GM19455 (cell line): ENCODE data around the gene TPSB2.
"Not testable (repeated sequence)": the region's sequence is repeated elsewhere in the genome, so short reads cannot be mapped to it uniquely, and the experiment has no call there.

Source experiments
- ATAC-seq: cut with Tn5 transposase; IDR thresholded peaks from one replicate; pipeline ENCODE4 v1.9.1; 2021; ENCODE audit not compliant: unreplicated experiment

The TPSB2 gene

GRCh38 chr16:1206786-1207185 lies 23.2 kb downstream of the TPSB2 start:
- ATAC-seq: no peak

DNA sequence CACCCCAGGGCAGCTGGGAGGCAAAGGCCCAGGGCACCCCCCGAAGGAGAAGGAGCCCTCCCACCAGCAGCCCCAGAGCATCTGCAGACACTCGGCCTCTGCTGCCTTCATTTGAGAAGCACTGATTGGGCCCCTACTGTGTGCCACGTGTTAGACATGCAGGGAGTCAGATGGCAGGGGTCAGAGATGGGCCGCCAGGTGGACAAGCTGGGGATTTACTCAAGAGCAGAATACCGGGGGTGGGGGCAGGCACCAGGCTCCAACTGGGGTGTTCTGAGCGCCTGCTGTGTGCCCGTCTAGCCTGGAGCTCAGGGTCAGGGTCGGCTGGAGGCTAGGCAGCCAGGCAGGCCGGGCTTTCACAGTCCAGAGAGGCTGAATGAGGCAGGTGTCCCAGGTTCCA lies 23.7 kb downstream of the TPSB2 start:
- no peak for ATAC-seq

GRCh38 chr16:1204933-1205332 lies 25.1 kb downstream of the TPSB2 start:
- ATAC-seq: no peak

DNA sequence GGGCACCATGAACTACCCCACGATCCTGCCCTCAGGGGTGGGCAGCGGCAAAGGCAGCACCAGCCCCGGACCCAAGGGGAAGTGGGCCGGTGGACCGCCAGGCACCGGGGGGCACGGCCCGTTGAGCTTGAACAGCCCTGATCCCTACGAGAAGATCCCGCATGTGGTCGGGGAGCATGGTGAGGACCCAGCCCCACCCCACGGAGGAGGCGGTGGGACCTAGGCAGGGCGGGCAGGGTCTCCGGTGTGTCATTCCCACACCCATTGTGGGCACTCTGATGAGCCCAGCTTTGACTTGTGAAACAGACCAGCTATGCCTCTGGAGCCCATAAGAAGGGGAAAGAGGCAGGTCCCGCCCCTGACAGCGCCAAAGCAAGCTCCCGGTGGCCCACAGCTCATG lies 27.7 kb downstream of the TPSB2 start:
- ATAC-seq: no peak

- no peak for ATAC-seq
These were observed 28.5 kb downstream of the TPSB2 start for GRCh38 chr16:1201444-1201843.

- ATAC-seq: no peak
These were observed 29.9 kb downstream of the TPSB2 start for GRCh38 chr16:1200014-1200627.

DNA sequence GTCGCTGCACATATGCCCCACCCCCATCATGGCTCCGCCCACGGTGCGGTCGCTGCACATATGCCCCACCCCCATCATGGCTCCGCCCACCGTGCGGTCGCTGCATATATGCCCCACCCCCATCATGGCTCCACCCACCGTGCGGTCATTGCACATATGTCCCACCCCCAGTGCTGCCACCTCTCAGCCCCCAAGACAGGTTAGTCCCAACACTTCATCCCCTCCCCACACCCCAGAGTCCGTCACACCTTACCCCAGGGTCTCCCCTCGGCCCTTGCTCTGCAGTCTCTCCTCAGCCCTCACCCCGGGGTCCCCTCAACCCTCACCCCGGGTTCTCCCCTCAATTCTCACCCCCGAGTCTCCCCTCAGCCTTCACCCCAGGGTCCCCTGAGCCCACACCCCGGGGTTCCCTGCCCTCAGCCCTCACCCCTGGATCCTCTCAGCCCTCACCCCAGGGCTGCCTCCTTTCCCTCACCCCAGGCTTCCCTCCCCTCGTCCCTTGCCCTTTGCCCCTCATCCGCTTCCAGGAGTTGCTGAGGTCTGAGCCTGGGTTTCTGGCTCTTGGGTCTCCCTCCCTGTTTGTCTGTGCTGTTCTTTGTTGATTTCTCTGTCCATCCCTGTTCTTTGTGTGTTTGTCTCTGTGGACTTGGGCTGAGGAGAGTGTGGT lies 30.5 kb downstream of the TPSB2 start:
- ATAC-seq: no peak

GRCh38 chr16:1198671-1199346 lies 31.2 kb downstream of the TPSB2 start:
- ATAC-seq: not testable (repeated sequence)

DNA sequence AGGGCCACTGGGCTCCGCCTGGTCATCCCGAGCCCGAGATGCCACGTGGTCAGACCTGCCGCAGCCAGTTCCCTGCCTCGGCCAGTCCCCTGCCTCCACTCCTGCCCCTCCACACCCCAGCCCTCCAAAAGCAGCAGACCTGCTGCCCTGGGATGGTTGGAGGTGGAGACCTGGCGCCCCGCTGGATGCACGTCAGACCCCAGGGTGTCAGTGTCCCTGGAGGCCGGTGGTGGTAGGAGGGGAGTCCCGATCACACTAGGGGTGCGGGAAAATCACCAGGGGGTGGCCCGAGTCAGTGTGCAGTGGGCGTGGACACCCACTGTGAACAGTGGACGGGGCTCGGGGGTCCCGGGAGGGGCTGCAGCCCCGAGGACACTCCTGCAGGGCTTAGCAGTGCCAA lies 31.8 kb downstream of the TPSB2 start:
- no peak for ATAC-seq

GRCh38 chr16:1197237-1197866 lies 32.6 kb downstream of the TPSB2 start:
- ATAC-seq: no peak

- no peak for ATAC-seq
These were observed 33.5 kb downstream of the TPSB2 start for GRCh38 chr16:1196494-1196893.

DNA sequence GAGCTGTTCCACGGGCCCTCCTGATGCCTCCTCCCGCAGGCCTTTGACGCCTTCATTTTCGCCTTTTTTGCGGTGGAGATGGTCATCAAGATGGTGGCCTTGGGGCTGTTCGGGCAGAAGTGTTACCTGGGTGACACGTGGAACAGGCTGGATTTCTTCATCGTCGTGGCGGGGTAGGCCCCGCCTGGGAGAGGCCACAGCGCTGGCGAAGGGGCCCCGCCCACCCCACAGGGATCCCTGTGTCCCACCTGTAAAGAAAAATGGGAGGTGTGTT lies 34.7 kb downstream of the TPSB2 start:
- no peak for ATAC-seq

GRCh38 chr16:1194665-1195392 lies 35.2 kb downstream of the TPSB2 start:
- ATAC-seq: no peak

DNA sequence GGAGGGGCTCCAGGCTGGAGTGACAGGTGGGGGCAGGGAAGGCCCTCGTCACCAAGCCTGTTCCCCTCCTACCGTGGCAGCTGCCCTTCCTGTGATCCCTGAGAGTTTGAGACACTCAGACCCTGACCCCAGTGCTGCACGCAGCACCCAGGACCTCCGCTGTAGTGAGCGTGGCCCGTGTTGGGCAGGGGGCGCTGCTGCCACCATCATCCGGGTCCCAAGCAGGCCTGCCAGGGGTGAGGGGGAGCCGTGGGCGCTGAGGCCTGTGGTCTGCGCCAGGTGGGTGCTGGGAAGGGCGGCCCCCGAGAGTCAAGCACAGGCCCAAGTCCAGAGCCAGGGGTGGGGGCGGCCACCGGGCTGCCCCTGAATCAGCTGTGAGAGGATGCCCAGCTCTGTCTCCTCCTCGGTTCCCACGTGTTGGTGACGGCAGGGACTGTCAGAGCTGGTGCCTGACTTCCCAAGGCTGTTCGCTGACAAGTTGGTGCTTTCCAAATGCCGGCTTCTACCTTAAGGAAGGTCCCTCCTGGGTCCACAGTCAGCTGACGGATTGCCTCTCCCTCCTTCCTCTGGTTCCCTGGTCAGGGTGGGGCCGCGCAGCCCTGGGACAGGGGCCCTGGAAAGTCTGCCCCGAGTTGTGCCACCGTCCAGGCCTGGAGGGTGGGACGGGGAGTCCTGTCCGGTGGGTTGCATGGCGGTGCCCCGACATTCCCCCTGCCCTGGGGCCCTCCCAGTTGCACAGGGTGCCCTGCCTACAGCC lies 36.0 kb downstream of the TPSB2 start:
- ATAC-seq: no peak

DNA sequence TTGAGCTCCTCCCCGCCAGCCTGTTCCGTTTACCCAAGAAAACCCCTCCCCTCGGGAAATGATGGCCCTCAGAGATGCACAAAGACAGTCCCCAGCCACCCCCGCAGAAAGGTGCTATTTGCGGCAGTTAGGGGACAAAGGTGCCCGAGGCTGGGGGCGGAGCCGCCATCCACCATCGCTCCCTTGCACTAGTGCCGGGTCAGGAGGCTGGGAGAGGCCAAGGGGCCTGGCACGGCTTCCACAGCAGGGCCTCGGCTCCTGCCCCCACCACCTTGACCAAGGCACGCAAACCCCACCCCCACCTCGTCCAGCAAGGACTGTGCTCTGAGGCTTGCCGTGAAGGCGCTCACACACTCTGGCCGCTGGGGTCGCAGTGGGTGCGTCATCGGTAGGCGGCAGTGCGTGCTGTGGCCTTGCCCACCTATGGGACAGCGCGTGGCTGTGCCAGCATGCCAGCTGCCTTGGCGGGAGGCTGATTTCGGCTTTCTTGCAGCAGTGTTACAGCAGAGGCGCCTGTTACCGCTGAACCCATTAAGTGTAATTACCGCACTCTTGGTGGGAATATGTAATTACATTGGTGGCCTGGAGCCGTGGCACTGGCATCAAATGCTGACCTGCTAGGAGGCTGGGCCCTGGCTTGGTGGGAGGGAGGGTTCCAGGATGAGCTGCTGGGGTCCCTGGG lies 36.7 kb downstream of the TPSB2 start:
- no peak for ATAC-seq

DNA sequence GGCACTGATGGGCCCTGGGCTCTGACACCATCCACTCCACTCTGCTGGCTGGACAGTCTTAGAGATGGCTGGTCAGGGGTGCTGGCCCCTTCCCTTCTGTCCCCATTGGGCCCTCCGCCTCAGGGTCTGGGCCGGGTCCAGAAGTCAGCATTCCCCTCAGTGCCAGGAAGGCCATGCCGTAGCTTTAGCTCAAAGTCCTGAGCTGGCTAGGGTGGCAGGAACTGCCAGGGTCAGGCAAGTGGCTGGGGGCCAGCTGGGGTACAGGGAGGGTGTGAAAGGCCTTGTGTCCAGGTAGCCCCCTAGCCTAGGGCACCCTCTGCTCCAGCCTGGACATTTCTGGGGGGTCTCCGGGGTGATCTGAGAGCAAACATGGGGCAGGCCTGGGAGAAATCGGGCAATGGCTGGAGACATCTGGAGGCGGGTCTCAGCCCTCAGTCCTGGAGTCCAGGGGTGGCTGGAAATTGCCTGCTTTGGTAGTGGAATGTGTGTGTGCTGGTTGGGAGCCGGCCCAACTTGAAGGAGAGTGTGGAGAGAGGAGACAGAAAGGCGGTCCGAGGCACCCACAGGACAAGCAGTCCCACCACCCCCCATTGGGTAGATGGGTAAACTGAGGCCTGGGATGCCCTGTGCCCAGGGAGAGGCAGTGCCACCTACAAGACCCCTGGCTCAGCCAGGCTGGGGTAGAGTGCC lies 37.5 kb downstream of the TPSB2 start:
- no peak for ATAC-seq

- not testable (repeated sequence) for ATAC-seq
These were observed 39.2 kb downstream of the TPSB2 start for GRCh38 chr16:1190789-1191188.

GRCh38 chr16:1189455-1189854 lies 40.5 kb downstream of the TPSB2 start:
- ATAC-seq: no peak

DNA sequence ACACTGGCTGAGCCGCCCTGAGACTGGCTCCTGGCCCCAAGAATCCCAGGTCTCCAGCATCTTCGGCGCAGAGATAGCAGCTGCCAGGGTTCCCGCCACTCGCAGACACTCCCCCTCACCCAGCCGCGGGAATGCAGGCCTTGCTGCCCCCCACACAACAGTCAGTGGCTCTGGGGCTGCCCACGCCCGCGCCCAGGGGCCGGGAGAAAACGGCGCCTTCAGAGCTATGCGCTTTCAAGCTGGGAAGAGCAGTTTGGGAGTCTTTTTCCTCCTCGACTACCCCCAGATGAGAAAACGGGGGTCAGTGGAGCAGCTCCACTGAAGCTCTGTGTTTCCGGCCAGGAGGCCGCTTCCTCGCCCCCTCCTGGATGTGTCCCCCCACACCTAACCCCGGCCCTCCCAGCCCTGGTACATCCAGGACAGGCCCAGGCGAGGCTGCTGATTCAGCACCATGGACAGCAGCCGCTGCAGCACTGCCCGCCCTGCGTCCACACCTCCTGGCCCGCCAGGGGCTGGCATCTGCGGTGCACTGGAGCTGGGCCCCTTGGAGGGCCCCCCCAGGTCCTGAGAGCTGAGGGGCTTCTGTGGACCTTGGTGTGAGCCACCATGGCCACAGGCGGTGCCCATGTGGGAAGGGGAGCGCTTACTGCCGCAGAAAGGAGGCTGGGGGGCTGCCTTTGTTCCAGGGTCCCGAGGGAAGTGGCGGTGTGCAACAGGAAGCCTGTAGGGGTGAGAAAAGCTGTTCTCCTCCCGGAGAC lies 41.4 kb downstream of the TPSB2 start:
- no peak for ATAC-seq
